ENCODE data around the gene MAP2.

DNA sequence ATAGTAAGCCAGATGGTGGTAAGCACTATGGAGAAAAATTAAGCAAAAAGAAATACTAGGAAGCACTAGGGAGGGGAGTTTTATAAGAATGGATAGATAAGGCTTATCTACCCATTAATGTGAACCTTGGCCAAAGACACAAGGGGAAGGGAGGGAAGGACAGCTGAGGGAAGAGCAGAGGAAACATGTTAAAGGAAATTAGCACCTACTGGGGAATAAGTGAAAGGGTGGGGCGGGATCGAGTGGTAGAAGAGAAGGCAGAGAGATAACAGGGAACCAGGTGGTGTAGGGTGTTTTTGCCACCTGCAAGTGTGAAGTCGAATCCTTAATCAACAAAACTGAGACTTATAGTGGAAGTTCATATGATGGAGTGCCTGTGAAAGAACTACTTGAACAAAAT lies 349.5 kb downstream of the MAP2 start:
- TF ChIP-seq POLR2A (IDR thresholded peaks at IDR 0.05; ENCODE audit: borderline replicate concordance, extremely low read depth, insufficient read depth, insufficient read length) = no peak
- TF ChIP-seq JUND (IDR thresholded peaks at IDR 0.05) = no peak
- no peak for TF ChIP-seq EZH2 (IDR thresholded peaks at IDR 0.05)
- TF ChIP-seq, protein P1, sequence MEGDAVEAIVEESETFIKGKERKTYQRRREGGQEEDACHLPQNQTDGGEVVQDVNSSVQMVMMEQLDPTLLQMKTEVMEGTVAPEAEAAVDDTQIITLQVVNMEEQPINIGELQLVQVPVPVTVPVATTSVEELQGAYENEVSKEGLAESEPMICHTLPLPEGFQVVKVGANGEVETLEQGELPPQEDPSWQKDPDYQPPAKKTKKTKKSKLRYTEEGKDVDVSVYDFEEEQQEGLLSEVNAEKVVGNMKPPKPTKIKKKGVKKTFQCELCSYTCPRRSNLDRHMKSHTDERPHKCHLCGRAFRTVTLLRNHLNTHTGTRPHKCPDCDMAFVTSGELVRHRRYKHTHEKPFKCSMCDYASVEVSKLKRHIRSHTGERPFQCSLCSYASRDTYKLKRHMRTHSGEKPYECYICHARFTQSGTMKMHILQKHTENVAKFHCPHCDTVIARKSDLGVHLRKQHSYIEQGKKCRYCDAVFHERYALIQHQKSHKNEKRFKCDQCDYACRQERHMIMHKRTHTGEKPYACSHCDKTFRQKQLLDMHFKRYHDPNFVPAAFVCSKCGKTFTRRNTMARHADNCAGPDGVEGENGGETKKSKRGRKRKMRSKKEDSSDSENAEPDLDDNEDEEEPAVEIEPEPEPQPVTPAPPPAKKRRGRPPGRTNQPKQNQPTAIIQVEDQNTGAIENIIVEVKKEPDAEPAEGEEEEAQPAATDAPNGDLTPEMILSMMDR (IDR thresholded peaks at IDR 0.05 in 2 of 3, conservative IDR thresholded peaks at IDR 0.05 in 1 of 3; ENCODE audit: borderline replicate concordance in 1 of 3, insufficient read depth in 1 of 3, low read depth in 2 of 3, low read length in 2 of 3) = no peak
- TF ChIP-seq, protein P2, sequence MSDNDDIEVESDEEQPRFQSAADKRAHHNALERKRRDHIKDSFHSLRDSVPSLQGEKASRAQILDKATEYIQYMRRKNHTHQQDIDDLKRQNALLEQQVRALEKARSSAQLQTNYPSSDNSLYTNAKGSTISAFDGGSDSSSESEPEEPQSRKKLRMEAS (IDR thresholded peaks at IDR 0.05) = no peak
- no peak for TF ChIP-seq POLR2AphosphoS5 (IDR thresholded peaks at IDR 0.05; ENCODE audit: low read depth, low read length)
- no peak for TF ChIP-seq SIN3A (IDR thresholded peaks at IDR 0.05; ENCODE audit: low read depth)
